ENCODE measurements around the gene CKS1B. TPM values are rescaled to one million over a fixed set of nuclear protein-coding genes. Genes with fewer than 3 reads are reported as not detected.
A peak's percentile ranks its signal among the peaks of the same experiment; 100 is the strongest.
"Not testable (repeated sequence)": the region's sequence is repeated elsewhere in the genome, so short reads cannot be mapped to it uniquely, and the experiment has no call there.

The CKS1B gene
- total RNA-seq, 1 donor from 2014 or later: 78.0 TPM

- no peak for DNase-seq (ENCODE audit: low read depth, low spot score)
These were observed 10.1 kb upstream of the CKS1B start for GRCh38 chr1:154964359-154964758.

GRCh38 chr1:154966111-154966510 lies 8.4 kb upstream of the CKS1B start:
- no peak for DNase-seq (ENCODE audit: low read depth, low spot score)

DNA sequence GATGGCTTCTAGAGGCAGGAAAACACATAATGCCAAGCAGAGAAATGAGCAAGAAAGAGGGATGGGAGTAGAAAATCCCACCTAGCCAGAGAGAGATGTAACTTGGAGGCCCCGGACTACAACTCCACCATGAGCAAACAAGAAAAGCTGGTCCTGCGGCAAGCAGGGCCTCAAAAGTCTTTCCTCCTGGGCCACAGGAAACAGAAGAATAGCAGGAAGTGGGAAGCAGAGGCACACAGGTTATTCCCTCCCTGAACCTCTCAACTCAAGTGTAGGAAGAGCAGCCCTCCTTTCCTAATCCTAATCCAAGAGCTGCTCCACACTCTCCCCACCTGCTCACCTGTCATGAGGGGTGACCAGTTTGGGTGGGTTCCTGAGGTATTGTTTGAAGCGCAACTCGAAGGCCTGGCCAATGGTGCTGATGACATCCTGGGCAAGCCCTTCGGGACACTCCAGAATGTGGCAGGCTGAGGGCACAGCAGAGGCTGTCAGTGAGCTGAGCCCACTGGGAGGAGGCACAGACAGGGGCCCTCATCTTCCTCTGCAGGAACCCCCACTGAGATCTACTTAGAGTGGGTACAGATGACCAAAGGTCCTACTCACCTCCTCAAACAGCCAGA lies 7.0 kb upstream of the CKS1B start:
- no peak for DNase-seq (ENCODE audit: low read depth, low spot score)

DNA sequence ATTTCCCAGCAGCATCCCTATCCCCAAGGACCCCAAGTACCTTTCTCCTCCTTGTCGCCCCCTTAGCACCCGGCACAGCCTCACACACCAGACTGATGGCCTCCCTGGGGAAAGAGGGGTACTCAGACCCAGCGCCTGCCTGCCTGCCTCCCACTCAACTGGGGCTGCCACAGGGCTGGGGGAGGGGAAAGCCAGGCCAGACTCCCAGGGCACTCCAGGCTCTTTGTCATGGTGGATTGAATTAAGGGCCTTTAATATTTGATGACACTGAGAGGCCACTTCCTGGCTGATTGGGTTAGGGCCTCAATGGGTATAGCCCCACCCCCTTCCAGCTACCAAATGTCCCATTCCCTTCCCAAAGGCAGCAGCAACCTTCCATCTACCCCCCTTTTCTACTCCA lies 5.8 kb upstream of the CKS1B start:
- no peak for DNase-seq (ENCODE audit: low read depth, low spot score)

GRCh38 chr1:154969246-154969645 lies 5.2 kb upstream of the CKS1B start:
- no peak for DNase-seq (ENCODE audit: low read depth, low spot score)

DNA sequence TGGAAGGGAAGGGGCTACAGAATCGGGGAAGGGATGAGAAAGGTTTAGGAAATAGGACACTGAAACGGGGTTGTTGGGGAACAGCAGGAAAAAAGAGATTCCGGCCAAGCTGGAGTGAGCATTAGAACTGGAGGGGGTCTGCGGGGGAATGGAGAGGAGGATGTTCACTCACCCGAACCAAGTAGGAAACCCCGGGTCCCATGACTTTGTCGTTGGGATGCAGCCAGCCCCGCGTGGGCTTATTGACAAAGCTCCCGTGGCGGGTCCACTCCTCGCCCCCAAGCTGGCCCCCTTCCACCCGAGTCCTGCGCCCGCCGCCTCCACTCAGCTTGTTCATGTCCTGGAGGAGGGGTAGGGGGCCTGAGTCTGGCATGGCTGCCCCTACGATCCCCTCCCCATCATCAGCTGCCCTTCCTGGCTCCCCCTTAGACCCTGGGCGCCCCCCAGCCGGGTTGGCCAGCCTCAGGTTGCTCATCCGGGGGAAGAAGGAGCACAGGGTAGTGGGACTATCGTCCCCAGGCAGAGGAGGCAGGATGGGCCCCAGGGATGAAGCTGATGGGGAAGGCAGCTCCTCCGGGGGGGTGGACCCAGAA lies 4.5 kb upstream of the CKS1B start:
- no peak for DNase-seq (ENCODE audit: low read depth, low spot score)

DNA sequence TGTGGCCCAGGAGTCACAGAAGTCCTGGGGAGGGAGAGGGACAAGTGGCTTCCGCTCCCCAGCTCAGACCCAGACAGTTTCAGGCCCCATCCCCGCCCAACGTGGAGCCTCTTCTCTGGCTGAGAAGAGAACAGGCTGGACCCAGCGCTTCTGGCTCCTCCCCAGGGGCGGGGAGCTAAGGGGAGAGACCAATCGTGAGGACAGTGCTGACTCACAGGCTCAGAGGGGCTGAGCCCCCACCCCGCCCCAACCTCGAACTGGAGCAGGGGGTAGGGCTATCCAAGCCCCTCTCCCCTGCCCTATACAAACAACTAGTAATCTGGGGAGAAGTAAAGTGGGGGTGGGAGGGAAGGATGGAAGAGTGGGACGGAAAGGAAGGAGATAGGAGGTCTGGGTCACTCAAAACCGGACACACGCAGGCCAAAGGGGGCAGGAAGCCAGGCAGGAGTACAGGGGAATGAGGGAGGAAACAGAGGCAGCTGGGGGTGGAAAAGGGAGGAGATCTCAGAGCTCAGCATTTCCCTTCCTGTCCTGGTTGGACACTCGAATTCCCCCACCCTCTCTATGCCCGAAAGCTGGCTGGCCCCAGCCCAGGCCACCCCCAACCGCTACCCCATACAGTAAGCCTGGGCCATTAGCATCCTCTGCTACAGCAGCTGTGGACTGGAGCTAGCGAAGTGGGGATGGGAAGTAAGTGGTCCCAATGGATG lies 3.7 kb upstream of the CKS1B start, which contains the start of gene SHC1:
Gene SHC1 (minus strand): TSS at position 117 of the 710 bp plus-strand sequence. CDS start 221 bp downstream, outside the sequence.
- peak; percentile 74 for DNase-seq (ENCODE audit: low read depth, low spot score)

GRCh38 chr1:154971341-154971998 lies 3.0 kb upstream of the CKS1B start:
- DNase-seq (ENCODE audit: low read depth, low spot score): no peak

DNA sequence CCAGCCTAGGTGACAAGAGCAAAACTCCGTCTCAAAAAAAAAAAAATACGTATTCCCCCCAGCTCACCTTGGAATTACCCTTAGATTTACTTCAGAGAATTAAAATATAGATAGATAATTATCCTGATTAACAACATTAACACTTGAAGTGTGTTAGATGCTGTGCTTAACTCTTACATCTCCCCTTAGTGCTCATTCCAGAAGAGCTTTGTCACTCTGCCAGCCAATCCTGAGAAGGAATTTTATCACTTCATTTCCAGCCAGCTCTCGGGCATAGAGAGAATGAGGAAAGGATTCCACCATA lies 2.3 kb upstream of the CKS1B start:
- DNase-seq (ENCODE audit: low read depth, low spot score): peak; percentile 47

GRCh38 chr1:154972517-154973343 lies 1.8 kb upstream of the CKS1B start:
- peak; percentile 92 for DNase-seq (ENCODE audit: low read depth, low spot score)

- DNase-seq (ENCODE audit: low read depth, low spot score): peak; percentile 96
These were observed 958 bp upstream of the CKS1B start for GRCh38 chr1:154973344-154974101.

GRCh38 chr1:154974808-154975408 lies 427 bp downstream of the CKS1B start:
- DNase-seq (ENCODE audit: low read depth, low spot score): peak; percentile 76

DNA sequence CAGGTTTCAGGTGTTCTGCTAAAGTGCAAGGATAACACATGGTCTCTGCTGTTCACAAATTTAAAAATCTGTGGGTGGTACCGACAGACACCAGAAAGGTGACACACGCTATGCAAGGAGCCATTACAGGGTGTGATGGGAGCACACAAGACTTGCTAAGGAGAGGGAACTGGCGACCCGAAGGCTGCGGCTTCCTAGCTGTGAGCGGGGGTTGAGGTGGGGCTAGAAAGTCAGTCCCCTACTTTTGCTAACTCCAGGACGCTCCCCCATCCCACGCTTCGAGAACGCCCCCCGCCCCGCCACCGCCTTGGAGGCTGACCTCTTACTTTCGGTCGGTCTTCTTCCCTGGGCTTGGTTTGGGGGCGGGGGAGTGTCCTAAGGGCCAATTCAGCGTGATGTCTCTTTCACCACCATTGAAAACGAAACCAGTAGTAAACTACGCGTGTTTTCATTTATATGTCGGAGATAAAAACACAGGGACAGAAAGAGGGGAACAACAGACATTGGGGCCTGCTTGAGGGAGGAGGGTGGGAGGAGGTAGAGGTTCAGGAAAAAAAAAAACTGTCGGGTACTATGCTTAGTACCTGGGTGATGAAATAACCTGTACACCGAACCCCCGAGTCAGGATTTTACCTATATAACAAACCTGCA lies 1.1 kb downstream of the CKS1B start:
- DNase-seq (ENCODE audit: low read depth, low spot score): no peak

DNA sequence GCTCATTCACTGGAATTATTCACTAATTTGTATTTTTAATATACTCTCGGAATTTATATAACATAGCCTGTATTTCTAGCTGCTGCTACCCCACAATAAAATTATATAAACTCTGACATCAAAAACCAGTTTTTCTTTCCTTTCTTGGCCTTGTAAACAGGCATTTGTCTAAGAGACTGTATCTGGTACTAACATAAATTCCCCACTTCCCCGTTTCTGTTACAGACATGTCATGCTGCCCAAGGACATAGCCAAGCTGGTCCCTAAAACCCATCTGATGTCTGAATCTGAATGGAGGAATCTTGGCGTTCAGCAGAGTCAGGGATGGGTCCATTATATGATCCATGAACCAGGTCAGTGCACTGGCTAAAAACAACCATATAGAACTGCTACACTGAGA lies 3.3 kb downstream of the CKS1B start:
- DNase-seq (ENCODE audit: low read depth, low spot score): not testable (repeated sequence)

- DNase-seq (ENCODE audit: low read depth, low spot score): no peak
These were observed 3.9 kb downstream of the CKS1B start for GRCh38 chr1:154978360-154978759.

GRCh38 chr1:154982341-154982740 lies 7.9 kb downstream of the CKS1B start:
- no peak for DNase-seq (ENCODE audit: low read depth, low spot score)

- peak; percentile 99 for DNase-seq (ENCODE audit: low read depth, low spot score)
These were observed 8.6 kb downstream of the CKS1B start, which contains the start of gene FLAD1 for GRCh38 chr1:154982897-154983648. FLAD1 (plus strand) TSS chr1:154983344; CDS start chr1:154983695, 351 bp downstream.

GRCh38 chr1:154983776-154984466 lies 9.4 kb downstream of the CKS1B start:
- no peak for DNase-seq (ENCODE audit: low read depth, low spot score)

Data from pulmonary artery endothelial cell (primary cell).